ENCODE measurements around the gene ITPK1.

GRCh38 chr14:92962031-92962830 is 153.5 kb downstream of the ITPK1 start:
- TF ChIP-seq EP300 (IDR thresholded peaks at IDR 0.05; ENCODE audit: low read depth): no peak
- TF ChIP-seq, protein P1, sequence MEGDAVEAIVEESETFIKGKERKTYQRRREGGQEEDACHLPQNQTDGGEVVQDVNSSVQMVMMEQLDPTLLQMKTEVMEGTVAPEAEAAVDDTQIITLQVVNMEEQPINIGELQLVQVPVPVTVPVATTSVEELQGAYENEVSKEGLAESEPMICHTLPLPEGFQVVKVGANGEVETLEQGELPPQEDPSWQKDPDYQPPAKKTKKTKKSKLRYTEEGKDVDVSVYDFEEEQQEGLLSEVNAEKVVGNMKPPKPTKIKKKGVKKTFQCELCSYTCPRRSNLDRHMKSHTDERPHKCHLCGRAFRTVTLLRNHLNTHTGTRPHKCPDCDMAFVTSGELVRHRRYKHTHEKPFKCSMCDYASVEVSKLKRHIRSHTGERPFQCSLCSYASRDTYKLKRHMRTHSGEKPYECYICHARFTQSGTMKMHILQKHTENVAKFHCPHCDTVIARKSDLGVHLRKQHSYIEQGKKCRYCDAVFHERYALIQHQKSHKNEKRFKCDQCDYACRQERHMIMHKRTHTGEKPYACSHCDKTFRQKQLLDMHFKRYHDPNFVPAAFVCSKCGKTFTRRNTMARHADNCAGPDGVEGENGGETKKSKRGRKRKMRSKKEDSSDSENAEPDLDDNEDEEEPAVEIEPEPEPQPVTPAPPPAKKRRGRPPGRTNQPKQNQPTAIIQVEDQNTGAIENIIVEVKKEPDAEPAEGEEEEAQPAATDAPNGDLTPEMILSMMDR (IDR thresholded peaks at IDR 0.05): no peak
- no peak for TF ChIP-seq POLR2A (IDR thresholded peaks at IDR 0.05)

All from transverse colon (tissue), 3 donors.